Measurements from ENCODE around the gene BOD1. TPM values are rescaled to one million over a fixed set of nuclear protein-coding genes. Genes with fewer than 3 reads are reported as not detected.

Gene BOD1
- total RNA-seq, 2 donors from 2014 or later = 79.3 to 92.9 TPM

GRCh38 chr5:173620784-173621183, 4.3 kb upstream of the BOD1 start:
- H3K27ac Mint-ChIP-seq = no peak overlapping the region
- H3K9ac ChIP-seq (ENCODE audit: extremely low read depth, low read length, poor library complexity, severe bottlenecking) = no peak overlapping the region
- no peaks in the 10 kb centered on the region for H3K36me3 ChIP-seq (ENCODE audit: control insufficient read depth, insufficient read depth, low read length)
- H3K4me3 Mint-ChIP-seq = no peak overlapping the region
- no peaks in the 10 kb centered on the region for H3K4me1 ChIP-seq (ENCODE audit: control insufficient read depth, insufficient read depth, low read length)
- H3K27me3 Mint-ChIP-seq (ENCODE audit: insufficient read depth) = no peaks in the 10 kb centered on the region
- 75 to 100% methylated on average over 1 to 3 of the region's 3 CpGs for WGBS, 2 experiments (ENCODE audit: insufficient coverage in 1 of 2, insufficient read length in 1 of 2)
- H3K4me3 ChIP-seq (ENCODE audit: low read length) = no peak overlapping the region
- no peak for TF ChIP-seq CTCF (conservative IDR thresholded peaks at IDR 0.05)
- H3K27ac ChIP-seq (ENCODE audit: low read depth, low read length) = no peak overlapping the region
- H3K36me3 Mint-ChIP-seq (ENCODE audit: low read depth) = no peaks in the 10 kb centered on the region
- H3K4me1 Mint-ChIP-seq = peaks cover 8% of the 10 kb centered on the region
- no peak for DNase-seq
- H3K9me3 Mint-ChIP-seq = no peaks in the 10 kb centered on the region
- H3K27me3 ChIP-seq (ENCODE audit: control insufficient read depth, insufficient read depth, low read length, poor library complexity, severe bottlenecking) = no peaks in the 10 kb centered on the region
- H3K9me3 ChIP-seq (ENCODE audit: control insufficient read depth, low read length) = no peaks in the 10 kb centered on the region

- Histone ChIP-seq H3K36me3 (ENCODE audit: control insufficient read depth, insufficient read depth, low read length) (no peaks in the 10 kb centered on the region), H3K27me3 (ENCODE audit: control insufficient read depth, insufficient read depth, low read length, poor library complexity, severe bottlenecking) (no peaks in the 10 kb centered on the region), H3K9me3 (ENCODE audit: control insufficient read depth, low read length) (no peaks in the 10 kb centered on the region), H3K4me3 (ENCODE audit: low read length) (no peak overlapping the region), H3K4me1 (ENCODE audit: control insufficient read depth, insufficient read depth, low read length) (peaks cover 5% of the 10 kb centered on the region), H3K9ac (ENCODE audit: extremely low read depth, low read length, poor library complexity, severe bottlenecking) (no peak overlapping the region), H3K27ac (ENCODE audit: low read depth, low read length) (no peak overlapping the region)
- H3K4me3 Mint-ChIP-seq = no peak overlapping the region
- peak; percentile 68 for DNase-seq
- TF ChIP-seq CTCF (conservative IDR thresholded peaks at IDR 0.05) = peak; percentile 82
- WGBS, 2 experiments (ENCODE audit: insufficient coverage in 1 of 2, insufficient read length in 1 of 2) = 38 to 52% methylated on average over 7 of the region's 7 CpGs
- H3K9me3 Mint-ChIP-seq = no peaks in the 10 kb centered on the region
- H3K4me1 Mint-ChIP-seq = peaks cover 25% of the 10 kb centered on the region
- H3K27me3 Mint-ChIP-seq (ENCODE audit: insufficient read depth) = no peaks in the 10 kb centered on the region
- no peaks in the 10 kb centered on the region for H3K36me3 Mint-ChIP-seq (ENCODE audit: low read depth)
- H3K27ac Mint-ChIP-seq = no peak overlapping the region
Measured at GRCh38 chr5:173618927-173619519, 2.6 kb upstream of the BOD1 start.

- Histone ChIP-seq H3K9ac (ENCODE audit: extremely low read depth, low read length, poor library complexity, severe bottlenecking) (peak overlapping the region; percentile 86), H3K27ac (ENCODE audit: low read depth, low read length) (peak overlapping the region; percentile 93), H3K9me3 (ENCODE audit: control insufficient read depth, low read length) (no peaks in the 10 kb centered on the region), H3K27me3 (ENCODE audit: control insufficient read depth, insufficient read depth, low read length, poor library complexity, severe bottlenecking) (no peaks in the 10 kb centered on the region), H3K36me3 (ENCODE audit: control insufficient read depth, insufficient read depth, low read length) (peaks cover 27% of the 10 kb centered on the region), H3K4me1 (ENCODE audit: control insufficient read depth, insufficient read depth, low read length) (peaks cover 5% of the 10 kb centered on the region), H3K4me3 (ENCODE audit: low read length) (peak overlapping the region; percentile 98)
- peaks cover 30% of the 10 kb centered on the region for H3K4me1 Mint-ChIP-seq
- 0% methylated on average over 17 to 55 of the region's 55 CpGs for WGBS, 2 experiments (ENCODE audit: insufficient coverage in 1 of 2, insufficient read length in 1 of 2)
- peaks cover 23% of the 10 kb centered on the region for H3K36me3 Mint-ChIP-seq (ENCODE audit: low read depth)
- TF ChIP-seq CTCF (conservative IDR thresholded peaks at IDR 0.05) = peak; percentile 77
- no peaks in the 10 kb centered on the region for H3K9me3 Mint-ChIP-seq
- peak; percentile 87 for DNase-seq
- H3K4me3 Mint-ChIP-seq = peak overlapping the region; percentile 84
- H3K27ac Mint-ChIP-seq = peak overlapping the region; percentile 93
- H3K27me3 Mint-ChIP-seq (ENCODE audit: insufficient read depth) = no peaks in the 10 kb centered on the region
Measured at GRCh38 chr5:173615884-173616576, 420 bp downstream of the BOD1 start.

All from endodermal cell (in vitro differentiated cells).